Parathyroid adenoma (tissue), 2 donors: ENCODE data around the gene AMIGO3.

Source experiments
- H2AFZ ChIP-seq: fragments of 300-600 bp; sonication (generic); one replicate; pipeline ENCODE4 v1.7.0; 2017; ENCODE audit warnings: antibody characterized with exemption, mild to moderate bottlenecking
- H3K27ac ChIP-seq: fragments of 300-600 bp; sonication (generic); one replicate; pipeline ENCODE4 v1.7.0; 2017
- H3K27me3 ChIP-seq: fragments of 300-600 bp; sonication (generic); one replicate; pipeline ENCODE4 v1.7.0; 2017; ENCODE audit warnings: low read length; ENCODE audit not compliant: control insufficient read depth, insufficient read depth
- H3K36me3 ChIP-seq: fragments of 300-600 bp; sonication (generic); one replicate; pipeline ENCODE4 v1.7.0; 2017; ENCODE audit warnings: low read length; ENCODE audit not compliant: control insufficient read depth, insufficient read depth
- H3K4me1 ChIP-seq: fragments of 300-600 bp; sonication (generic); one replicate; pipeline ENCODE4 v1.7.0; 2017; ENCODE audit warnings: control low read depth
- H3K4me2 ChIP-seq: fragments of 300-600 bp; sonication (generic); one replicate; pipeline ENCODE4 v1.7.0; 2017; ENCODE audit warnings: low read length
- H3K4me3 ChIP-seq: fragments of 300-600 bp; sonication (generic); one replicate; pipeline ENCODE4 v1.7.0; 2017; ENCODE audit warnings: low read depth, low read length
- H3K79me2 ChIP-seq: fragments of 300-600 bp; sonication (generic); one replicate; pipeline ENCODE4 v1.7.0; 2017; ENCODE audit warnings: control low read depth
- H3K9ac ChIP-seq: fragments of 300-600 bp; sonication (generic); one replicate; pipeline ENCODE4 v1.7.0; 2017; ENCODE audit warnings: mild to moderate bottlenecking
- H3K9me3 ChIP-seq: fragments of 300-600 bp; sonication (generic); one replicate; pipeline ENCODE4 v1.7.0; 2017; ENCODE audit warnings: low read length; ENCODE audit not compliant: control insufficient read depth
- TF ChIP-seq, protein P1 (sequence below): fragments of 300-600 bp; sonication (generic); IDR thresholded peaks from one replicate; pipeline ENCODE4 v1.7.0; 2017; ENCODE audit warnings: antibody characterized with exemption, mild to moderate bottlenecking
- donor health status: primary hyperparathyroidism.

Gene AMIGO3

DNA sequence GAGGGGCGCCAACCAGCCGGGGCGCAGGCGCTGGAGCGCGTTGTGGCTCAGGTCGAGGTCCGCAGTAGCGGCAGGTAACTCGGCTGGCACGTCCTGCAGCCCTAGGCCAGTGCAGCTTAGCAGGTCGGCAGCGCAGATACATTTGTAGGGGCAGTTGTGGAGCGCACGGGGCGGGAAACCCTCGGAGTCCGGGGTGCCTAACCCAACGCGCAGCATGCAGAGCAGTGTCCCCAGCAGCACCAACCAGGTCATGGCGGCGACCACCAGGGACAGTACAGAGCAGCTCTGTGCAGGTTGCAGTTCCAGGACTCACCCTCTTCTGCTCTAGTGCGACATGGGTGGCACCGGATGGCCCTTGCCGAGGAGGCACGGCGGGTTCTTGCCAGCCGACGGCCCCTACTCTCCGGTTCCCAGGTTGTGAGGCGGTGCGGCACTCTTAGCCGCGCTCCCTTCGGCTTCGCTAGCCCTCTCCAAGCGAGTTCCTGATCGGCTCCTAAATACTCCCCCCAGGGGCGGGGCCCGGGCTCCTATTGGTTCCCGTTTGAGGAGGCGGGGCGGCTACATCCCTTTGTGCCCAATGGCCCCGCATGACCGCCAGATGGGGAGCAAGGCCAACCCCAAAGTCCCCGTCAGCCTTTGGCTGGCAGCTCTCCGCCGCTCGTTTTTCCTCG is at the start of gene AMIGO3:
Gene AMIGO3, minus strand, starts transcription at position 471 of the 671 bp plus-strand sequence. Its CDS starts 219 bp downstream, at position 252.
- peaks cover 19% of the 10 kb centered on the region for H3K4me1 ChIP-seq

GRCh38 chr3:49763981-49764380 is 44.5 kb upstream of the AMIGO3 start:
- TF ChIP-seq, protein P1, sequence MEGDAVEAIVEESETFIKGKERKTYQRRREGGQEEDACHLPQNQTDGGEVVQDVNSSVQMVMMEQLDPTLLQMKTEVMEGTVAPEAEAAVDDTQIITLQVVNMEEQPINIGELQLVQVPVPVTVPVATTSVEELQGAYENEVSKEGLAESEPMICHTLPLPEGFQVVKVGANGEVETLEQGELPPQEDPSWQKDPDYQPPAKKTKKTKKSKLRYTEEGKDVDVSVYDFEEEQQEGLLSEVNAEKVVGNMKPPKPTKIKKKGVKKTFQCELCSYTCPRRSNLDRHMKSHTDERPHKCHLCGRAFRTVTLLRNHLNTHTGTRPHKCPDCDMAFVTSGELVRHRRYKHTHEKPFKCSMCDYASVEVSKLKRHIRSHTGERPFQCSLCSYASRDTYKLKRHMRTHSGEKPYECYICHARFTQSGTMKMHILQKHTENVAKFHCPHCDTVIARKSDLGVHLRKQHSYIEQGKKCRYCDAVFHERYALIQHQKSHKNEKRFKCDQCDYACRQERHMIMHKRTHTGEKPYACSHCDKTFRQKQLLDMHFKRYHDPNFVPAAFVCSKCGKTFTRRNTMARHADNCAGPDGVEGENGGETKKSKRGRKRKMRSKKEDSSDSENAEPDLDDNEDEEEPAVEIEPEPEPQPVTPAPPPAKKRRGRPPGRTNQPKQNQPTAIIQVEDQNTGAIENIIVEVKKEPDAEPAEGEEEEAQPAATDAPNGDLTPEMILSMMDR: no peak
- Histone ChIP-seq H3K27me3 (no peaks in the 10 kb centered on the region), H2AFZ (no peak overlapping the region), H3K4me3 (no peak overlapping the region), H3K4me1 (peaks cover 4% of the 10 kb centered on the region), H3K9ac (no peak overlapping the region), H3K4me2 (no peak overlapping the region), H3K36me3 (no peaks in the 10 kb centered on the region), H3K27ac (no peak overlapping the region), H3K9me3 (no peaks in the 10 kb centered on the region), H3K79me2 (peaks cover 44% of the 10 kb centered on the region)

More for the DNA sequence above, at the start of gene AMIGO3:
- TF ChIP-seq, protein P1: peak; percentile 40
- Histone ChIP-seq H3K27ac (peak within 1 kb of the TSS; percentile 3), H3K27me3 (no peaks in the 10 kb centered on the region), H3K9ac (no peak within 1 kb of the TSS), H3K4me2 (peak within 1 kb of the TSS; percentile 44), H3K36me3 (no peaks in the 10 kb centered on the region), H3K79me2 (no peaks in the 10 kb centered on the region), H2AFZ (peak within 1 kb of the TSS; percentile 67), H3K9me3 (no peaks in the 10 kb centered on the region), H3K4me3 (peak within 1 kb of the TSS; percentile 36)

- Histone ChIP-seq H3K4me3 (no peak overlapping the region), H2AFZ (no peak overlapping the region), H3K9me3 (no peaks in the 10 kb centered on the region), H3K36me3 (no peaks in the 10 kb centered on the region), H3K27me3 (no peaks in the 10 kb centered on the region), H3K9ac (no peak overlapping the region), H3K79me2 (peaks cover 52% of the 10 kb centered on the region), H3K4me2 (no peak overlapping the region), H3K27ac (no peak overlapping the region), H3K4me1 (peaks cover 9% of the 10 kb centered on the region)
- TF ChIP-seq, protein P1: no peak
Measured at GRCh38 chr3:49761661-49762060, 42.2 kb upstream of the AMIGO3 start.

DNA sequence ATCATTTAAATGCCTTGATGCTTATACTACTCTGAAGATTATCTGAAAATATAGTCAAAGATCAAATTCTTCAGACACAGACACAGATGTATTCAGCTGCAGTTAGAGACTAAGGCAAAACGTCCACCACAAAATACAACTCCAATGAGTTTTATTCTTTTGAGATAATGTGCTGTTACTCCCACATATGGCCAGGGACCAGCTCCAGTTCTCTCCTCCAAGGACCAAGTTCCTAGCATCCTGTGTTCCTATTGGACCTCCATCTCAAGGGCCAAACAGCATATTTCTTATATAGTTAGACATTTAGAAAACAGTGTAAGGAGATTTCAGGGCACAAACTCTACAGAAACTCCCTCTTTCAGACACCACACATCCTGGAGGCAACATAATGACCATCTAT is 39.7 kb upstream of the AMIGO3 start:
- H3K9ac ChIP-seq: no peak overlapping the region
- peaks cover 49% of the 10 kb centered on the region for H3K79me2 ChIP-seq
- TF ChIP-seq, protein P1: no peak
- no peaks in the 10 kb centered on the region for H3K9me3 ChIP-seq
- H3K4me1 ChIP-seq: peaks cover 13% of the 10 kb centered on the region
- no peaks in the 10 kb centered on the region for H3K27me3 ChIP-seq
- no peak overlapping the region for H2AFZ ChIP-seq
- no peaks in the 10 kb centered on the region for H3K36me3 ChIP-seq
- H3K4me3 ChIP-seq: no peak overlapping the region
- no peak overlapping the region for H3K4me2 ChIP-seq
- H3K27ac ChIP-seq: no peak overlapping the region

- Histone ChIP-seq H3K36me3 (no peaks in the 10 kb centered on the region), H3K4me3 (no peak overlapping the region), H3K9ac (no peak overlapping the region), H2AFZ (no peak overlapping the region), H3K4me1 (peaks cover 18% of the 10 kb centered on the region), H3K9me3 (no peaks in the 10 kb centered on the region), H3K27me3 (no peaks in the 10 kb centered on the region), H3K27ac (no peak overlapping the region), H3K4me2 (no peak overlapping the region), H3K79me2 (peaks cover 57% of the 10 kb centered on the region)
- TF ChIP-seq, protein P1: no peak
Measured at GRCh38 chr3:49757197-49757596, 37.7 kb upstream of the AMIGO3 start.
